GM12872 (cell line): Measurements from ENCODE around the gene SKP1.

Source experiments
- TF ChIP-seq, protein P1 (sequence below): IDR thresholded peaks from 3 replicates; pipeline ENCODE4 v1.5.1; 2011; ENCODE audit warnings: low read depth, mild to moderate bottlenecking, low read length, moderate library complexity; ENCODE audit not compliant: insufficient read depth

Gene SKP1

DNA sequence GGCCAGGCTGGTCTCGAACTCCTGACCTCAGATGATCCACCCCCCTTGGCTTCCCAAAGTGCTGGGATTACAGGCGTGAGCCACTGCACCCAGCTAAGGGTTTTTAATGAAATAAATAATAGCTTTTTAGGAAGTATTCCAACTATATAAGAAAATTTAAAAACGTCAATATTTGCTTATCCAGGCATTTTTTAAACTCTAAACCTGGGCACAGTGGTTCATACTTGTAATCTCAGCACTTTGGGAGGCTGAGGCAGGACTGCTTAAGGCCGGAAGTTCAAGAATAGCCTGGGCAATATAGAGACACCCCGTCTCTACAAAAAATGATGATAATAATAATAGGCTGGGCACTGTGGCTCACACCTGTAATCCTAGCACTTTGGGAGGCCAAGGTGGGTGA, 14.2 kb downstream of the SKP1 start:
- TF ChIP-seq, protein P1, sequence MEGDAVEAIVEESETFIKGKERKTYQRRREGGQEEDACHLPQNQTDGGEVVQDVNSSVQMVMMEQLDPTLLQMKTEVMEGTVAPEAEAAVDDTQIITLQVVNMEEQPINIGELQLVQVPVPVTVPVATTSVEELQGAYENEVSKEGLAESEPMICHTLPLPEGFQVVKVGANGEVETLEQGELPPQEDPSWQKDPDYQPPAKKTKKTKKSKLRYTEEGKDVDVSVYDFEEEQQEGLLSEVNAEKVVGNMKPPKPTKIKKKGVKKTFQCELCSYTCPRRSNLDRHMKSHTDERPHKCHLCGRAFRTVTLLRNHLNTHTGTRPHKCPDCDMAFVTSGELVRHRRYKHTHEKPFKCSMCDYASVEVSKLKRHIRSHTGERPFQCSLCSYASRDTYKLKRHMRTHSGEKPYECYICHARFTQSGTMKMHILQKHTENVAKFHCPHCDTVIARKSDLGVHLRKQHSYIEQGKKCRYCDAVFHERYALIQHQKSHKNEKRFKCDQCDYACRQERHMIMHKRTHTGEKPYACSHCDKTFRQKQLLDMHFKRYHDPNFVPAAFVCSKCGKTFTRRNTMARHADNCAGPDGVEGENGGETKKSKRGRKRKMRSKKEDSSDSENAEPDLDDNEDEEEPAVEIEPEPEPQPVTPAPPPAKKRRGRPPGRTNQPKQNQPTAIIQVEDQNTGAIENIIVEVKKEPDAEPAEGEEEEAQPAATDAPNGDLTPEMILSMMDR: no peak

DNA sequence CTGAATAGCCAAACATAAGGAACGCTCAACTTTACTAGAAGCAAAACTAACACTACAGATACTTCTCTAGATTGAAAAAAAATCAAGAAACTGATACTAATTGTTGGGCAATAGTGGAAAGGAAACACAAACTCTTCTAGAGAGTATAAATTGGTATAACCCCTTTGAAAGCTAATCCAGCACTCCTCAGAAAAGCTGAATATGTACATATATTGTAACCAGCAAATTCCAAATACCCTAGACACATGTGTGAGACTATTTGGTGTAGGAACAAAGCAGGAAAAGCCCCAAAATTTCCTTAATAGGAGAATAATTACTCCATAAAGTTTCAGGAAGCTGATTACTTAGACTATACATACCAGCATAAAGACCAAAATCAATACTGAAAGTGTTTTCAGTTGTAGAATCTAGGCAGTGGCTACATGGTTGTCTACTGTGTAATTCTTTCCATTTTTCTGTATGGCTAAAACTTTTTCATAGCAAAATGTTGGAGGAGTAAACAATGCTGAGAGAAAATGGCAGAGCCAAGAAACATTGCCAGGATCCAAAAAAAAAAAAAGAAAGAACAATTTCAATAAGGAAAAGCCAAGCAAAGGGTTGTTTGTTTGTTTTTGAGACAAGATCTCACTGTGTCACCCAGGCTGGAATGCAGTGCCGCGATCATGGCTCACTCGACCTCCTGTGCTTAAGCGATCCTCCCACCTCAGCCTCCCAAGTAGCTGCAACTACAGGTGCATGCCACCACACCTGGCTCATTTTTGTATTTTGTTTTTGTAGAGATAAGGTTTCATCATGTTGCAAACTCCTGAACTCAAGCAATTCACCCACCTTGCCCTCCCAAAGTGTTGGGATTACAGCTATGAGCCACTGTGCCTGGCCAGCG, 15.0 kb downstream of the SKP1 start:
- TF ChIP-seq, protein P1: no peak

DNA sequence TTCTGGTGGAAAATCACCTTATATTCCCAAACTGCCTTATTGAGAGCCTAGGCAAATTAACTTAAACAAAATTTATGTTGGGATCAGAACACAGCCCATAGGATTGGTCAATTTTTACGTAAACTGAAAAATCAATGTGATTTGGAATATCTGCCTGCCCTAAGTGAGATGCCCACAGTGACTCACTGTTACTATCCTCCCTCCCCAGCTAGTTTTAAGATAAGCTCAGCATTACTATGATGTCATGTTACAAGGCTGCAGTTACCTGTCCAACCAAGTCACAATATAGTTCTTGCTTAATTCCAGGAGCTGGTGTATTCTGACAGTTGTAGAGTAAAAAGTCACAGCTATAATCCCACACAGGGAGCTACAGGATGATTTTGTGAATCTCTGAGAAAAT, 23.1 kb downstream of the SKP1 start:
- TF ChIP-seq, protein P1: no peak

DNA sequence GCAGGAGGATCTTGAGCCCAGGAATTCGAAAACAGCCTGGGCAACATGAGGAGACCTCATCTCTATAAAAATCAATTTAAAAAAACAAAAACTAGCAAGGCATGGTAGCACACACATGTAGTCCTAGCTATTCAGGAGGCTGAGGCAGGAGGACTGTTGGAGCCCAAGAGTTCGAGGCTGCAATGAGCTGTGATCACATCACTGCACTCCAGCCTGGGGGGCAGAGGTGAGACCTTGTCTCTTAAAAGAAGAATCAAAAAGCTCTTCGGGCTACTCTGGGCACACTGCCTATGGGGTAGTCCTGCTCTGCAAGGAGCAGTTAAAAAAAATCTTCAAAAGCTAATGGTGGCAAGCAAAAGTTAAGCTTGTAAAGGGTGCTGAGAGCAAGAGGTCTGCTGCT, 23.5 kb downstream of the SKP1 start:
- TF ChIP-seq, protein P1: no peak

DNA sequence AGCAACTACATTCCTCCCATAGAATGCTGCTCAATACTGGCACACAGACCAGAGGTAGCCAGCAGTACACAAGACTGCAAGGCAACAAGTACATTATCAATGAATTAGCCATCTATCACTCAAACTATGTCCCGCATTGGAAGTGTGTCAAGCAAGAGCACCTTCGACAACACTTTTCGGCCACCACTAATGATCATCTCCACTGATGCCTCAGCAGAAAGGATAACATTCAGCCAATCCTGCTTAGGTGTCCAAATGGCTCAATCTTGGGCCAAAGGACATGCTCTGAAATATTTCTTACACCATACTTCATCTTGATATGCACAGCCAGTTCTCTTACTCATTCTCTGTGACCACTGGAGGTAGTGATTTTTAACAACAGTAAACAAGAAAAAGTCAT, 25.0 kb downstream of the SKP1 start:
- TF ChIP-seq, protein P1: no peak

DNA sequence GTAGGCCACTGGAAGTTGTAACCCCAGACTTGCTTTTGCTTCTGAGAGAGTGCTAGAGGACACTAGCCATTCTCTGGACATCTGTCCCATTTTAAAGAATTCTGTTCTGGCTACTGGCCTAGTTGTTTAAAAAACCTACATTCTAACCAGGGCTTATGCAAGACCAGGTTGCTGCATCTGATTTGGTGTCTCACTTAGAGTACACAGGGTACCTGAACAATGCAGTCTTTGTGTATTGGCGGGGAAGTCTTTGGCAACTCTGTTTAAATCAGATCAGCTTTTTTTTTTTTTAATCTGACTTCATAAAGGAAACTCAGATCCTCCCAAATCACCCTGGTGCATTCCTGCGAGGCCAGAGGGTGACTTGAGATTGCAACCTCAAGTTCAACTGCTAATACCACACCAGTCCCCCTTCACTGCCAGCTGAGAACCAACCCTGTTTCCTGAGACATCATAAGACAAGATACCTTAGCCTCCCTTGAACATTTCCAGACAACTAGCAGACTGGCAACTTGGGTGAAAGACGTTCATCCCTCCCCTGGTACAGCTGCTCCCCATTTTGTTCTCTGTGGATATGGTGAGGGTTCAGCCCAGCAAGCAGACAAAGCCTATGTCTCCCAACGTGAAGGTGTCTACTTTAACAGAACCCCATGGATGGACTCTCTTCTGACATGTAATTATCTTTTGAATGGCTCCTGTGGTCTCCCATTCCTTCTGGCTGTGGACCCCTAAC, 27.0 kb downstream of the SKP1 start:
- TF ChIP-seq, protein P1: no peak

DNA sequence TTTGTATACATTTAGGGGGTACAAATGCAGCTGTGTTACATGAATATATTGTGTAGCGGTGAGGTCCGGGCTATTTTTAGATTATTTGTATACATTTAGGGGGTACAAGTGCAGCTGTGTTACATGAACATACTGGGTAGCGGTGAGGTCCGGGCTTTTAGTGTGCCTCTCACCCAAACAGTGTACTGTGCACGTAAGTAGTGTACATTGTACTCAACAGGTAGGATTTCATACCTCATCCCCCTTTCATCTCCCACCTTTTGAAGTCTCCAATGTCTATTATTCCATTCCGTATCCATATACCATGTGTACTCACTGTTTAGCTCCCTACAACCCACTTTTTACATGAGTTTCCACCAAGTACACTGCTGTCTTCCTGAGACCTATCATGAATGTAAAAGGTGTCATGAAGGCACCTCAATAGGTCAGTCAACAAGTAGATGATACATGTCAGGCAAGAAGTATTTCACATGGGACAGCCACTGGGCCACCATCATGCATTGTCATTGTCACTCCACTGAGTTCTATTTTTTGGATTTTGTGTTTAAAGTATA, 27.7 kb downstream of the SKP1 start:
- TF ChIP-seq, protein P1: no peak
